ENCODE results near the gene CNKSR3.
A peak's percentile ranks its signal among the peaks of the same experiment; 100 is the strongest.

CNKSR3 gene

GRCh38 chr6:154411076-154411475 lies 99.4 kb downstream of the CNKSR3 start:
- H3K4me3 ChIP-seq (replicated peaks in 1 of 2; ENCODE audit: low read depth in 2 of 2, low read length in 2 of 2) = no peak overlapping the region
- DNase-seq (ENCODE audit: low read depth in 2 of 2) = no peak
- TF ChIP-seq CTCF (IDR thresholded peaks at IDR 0.05; ENCODE audit: low read depth, low read length) = no peak

GRCh38 chr6:154410619-154411072 lies 99.8 kb downstream of the CNKSR3 start:
- no peak for TF ChIP-seq CTCF (IDR thresholded peaks at IDR 0.05; ENCODE audit: low read depth, low read length)
- no peak overlapping the region for H3K4me3 ChIP-seq (replicated peaks in 1 of 2; ENCODE audit: low read depth in 2 of 2, low read length in 2 of 2)
- DNase-seq (ENCODE audit: low read depth in 2 of 2) = peak; percentile 96 to 97

- peak; percentile 49 to 54 for DNase-seq (ENCODE audit: low read depth in 2 of 2)
- peak; percentile 36 for TF ChIP-seq CTCF (IDR thresholded peaks at IDR 0.05; ENCODE audit: low read depth, low read length)
- H3K4me3 ChIP-seq (replicated peaks in 1 of 2; ENCODE audit: low read depth in 2 of 2, low read length in 2 of 2) = no peak overlapping the region
Observed at GRCh38 chr6:154408891-154409500, 101.5 kb downstream of the CNKSR3 start.

GRCh38 chr6:154407440-154407839 lies 103.0 kb downstream of the CNKSR3 start:
- TF ChIP-seq CTCF (IDR thresholded peaks at IDR 0.05; ENCODE audit: low read depth, low read length) = no peak
- no peak overlapping the region for H3K4me3 ChIP-seq (replicated peaks in 1 of 2; ENCODE audit: low read depth in 2 of 2, low read length in 2 of 2)
- no peak for DNase-seq (ENCODE audit: low read depth in 2 of 2)

- TF ChIP-seq CTCF (IDR thresholded peaks at IDR 0.05; ENCODE audit: low read depth, low read length) = no peak
- no peak overlapping the region for H3K4me3 ChIP-seq (replicated peaks in 1 of 2; ENCODE audit: low read depth in 2 of 2, low read length in 2 of 2)
- no peak for DNase-seq (ENCODE audit: low read depth in 2 of 2)
Observed at GRCh38 chr6:154406869-154407268, 103.6 kb downstream of the CNKSR3 start.

- no peak for DNase-seq (ENCODE audit: low read depth in 2 of 2)
- TF ChIP-seq CTCF (IDR thresholded peaks at IDR 0.05; ENCODE audit: low read depth, low read length) = no peak
- no peak overlapping the region for H3K4me3 ChIP-seq (replicated peaks in 1 of 2; ENCODE audit: low read depth in 2 of 2, low read length in 2 of 2)
Observed at GRCh38 chr6:154406301-154406700, 104.2 kb downstream of the CNKSR3 start.
